Left colon (tissue), 2 donors: Measurements from ENCODE around the gene USP51. TPM values are rescaled to one million over a fixed set of nuclear protein-coding genes. Genes with fewer than 3 reads are reported as not detected.
"Not testable (repeated sequence)": the region's sequence is repeated elsewhere in the genome, so short reads cannot be mapped to it uniquely, and the experiment has no call there.

ENCODE experiments used
- ATAC-seq: fragments of 200-7000 bp; cut with Tn5 transposase; one replicate; pipeline ENCODE4 v1.9.1; 2020; ENCODE audit warnings: mild to moderate bottlenecking, moderate library complexity
- DNase-seq, 2 donors: peaks; one replicate each; pipeline ENCODE4 v3.0.0-alpha.2; 2020
- intact Hi-C, 2 donors: fragments of 100-400 bp; cut with DNase I in 1 of 2; cut with micrococcal nuclease in 1 of 2; formaldehyde crosslinking; loops; one replicate each; pipeline versions ENCODE4 v1.11.2 to v1.14.0; 2022; cut with DNase I, micrococcal nuclease
- long read RNA-seq: library from polyadenylated mRNA; unstranded; transcript quantifications from one replicate; pipeline ENCODE4 v2.0.0, GENCODE V29; 2021
- total RNA-seq, 2 donors: library from RNA; stranded (reverse); fragmentation: NEBNext Ultra II Directional; extraction: Animal tissue kit (Norgen Biotek cat#: 25700); gene quantifications; one replicate each; pipeline ENCODE4 v1.2.1, GENCODE V29; 2021
- donor health status: DM: no; HTN: no; CAD: no.
- donor health status: DM: yes; HTN: yes; CAD: no.

Gene USP51
- total RNA-seq = under 1 TPM; 0.21 to 0.81 TPM
- long read RNA-seq = 0 reads

GRCh38 chrX:55489314-55490009, at the start of gene USP51:
Gene USP51 (minus strand): TSS chrX:55489848. CDS start chrX:55488939, 909 bp downstream.
- intact Hi-C loops = no loop called here
- DNase-seq (peak; percentile 31 to 44), ATAC-seq (peak; percentile 56)

- DNase-seq = no peak
- ATAC-seq = no peak
Observed at GRCh38 chrX:55524487-55524886, 34.8 kb upstream of the USP51 start.

GRCh38 chrX:55523356-55523755, 33.7 kb upstream of the USP51 start:
- no peak for DNase-seq
- ATAC-seq = no peak
- intact Hi-C loops = no loop called here

More at GRCh38 chrX:55524487-55524886, 34.8 kb upstream of the USP51 start:
- intact Hi-C loops = no loop called here

- DNase-seq (no peak), ATAC-seq (no peak)
- intact Hi-C loops = no loop called here
Observed at GRCh38 chrX:55522596-55523276, 33.1 kb upstream of the USP51 start.

GRCh38 chrX:55521687-55522086, 32.0 kb upstream of the USP51 start:
- DNase-seq (no peak), ATAC-seq (no peak)
- intact Hi-C loops = no loop called here

- intact Hi-C loops, ATAC-seq, DNase-seq: not testable (repeated sequence)
Observed at GRCh38 chrX:55516794-55517481, 27.3 kb upstream of the USP51 start.

GRCh38 chrX:55513045-55513737, 23.5 kb upstream of the USP51 start:
- ATAC-seq, DNase-seq, intact Hi-C loops: not testable (repeated sequence)

GRCh38 chrX:55508410-55509152, 18.9 kb upstream of the USP51 start:
- ATAC-seq, intact Hi-C loops, DNase-seq: not testable (repeated sequence)

GRCh38 chrX:55507699-55508098, 18.1 kb upstream of the USP51 start:
- DNase-seq, intact Hi-C loops, ATAC-seq: not testable (repeated sequence)

- ATAC-seq = not testable (repeated sequence)
Observed at GRCh38 chrX:55507010-55507409, 17.4 kb upstream of the USP51 start.

GRCh38 chrX:55490974-55491373, 1.3 kb upstream of the USP51 start:
- intact Hi-C loops = no loop called here
- DNase-seq = no peak
- ATAC-seq = no peak

More at GRCh38 chrX:55507010-55507409, 17.4 kb upstream of the USP51 start:
- DNase-seq, intact Hi-C loops: not testable (repeated sequence)

GRCh38 chrX:55490121-55490520, 473 bp upstream of the USP51 start:
- DNase-seq (no peak), ATAC-seq (no peak)
- intact Hi-C loops = no loop called here

- peak; percentile 77 for ATAC-seq
- DNase-seq = peak; percentile 53 to 62
- intact Hi-C loops = no loop called here
Observed at GRCh38 chrX:55488593-55489313, 895 bp downstream of the USP51 start.

- intact Hi-C loops = no loop called here
- no peak for ATAC-seq
- DNase-seq = no peak
Observed at GRCh38 chrX:55488006-55488592, 1.5 kb downstream of the USP51 start.

GRCh38 chrX:55487143-55487542, 2.5 kb downstream of the USP51 start:
- ATAC-seq (no peak), DNase-seq (no peak)
- intact Hi-C loops = no loop called here

GRCh38 chrX:55486736-55487135, 2.9 kb downstream of the USP51 start:
- intact Hi-C loops = no loop called here
- ATAC-seq (no peak), DNase-seq (no peak)

GRCh38 chrX:55484948-55485347, 4.7 kb downstream of the USP51 start:
- intact Hi-C loops = no loop called here
- DNase-seq = no peak
- ATAC-seq = no peak
